ENCODE data around the gene CNP.
A peak's percentile ranks its signal among the peaks of the same experiment; 100 is the strongest.

Gene CNP

GRCh38 chr17:41942626-41943373 lies 23.8 kb upstream of the CNP start:
- DNase-seq: no peak

DNA sequence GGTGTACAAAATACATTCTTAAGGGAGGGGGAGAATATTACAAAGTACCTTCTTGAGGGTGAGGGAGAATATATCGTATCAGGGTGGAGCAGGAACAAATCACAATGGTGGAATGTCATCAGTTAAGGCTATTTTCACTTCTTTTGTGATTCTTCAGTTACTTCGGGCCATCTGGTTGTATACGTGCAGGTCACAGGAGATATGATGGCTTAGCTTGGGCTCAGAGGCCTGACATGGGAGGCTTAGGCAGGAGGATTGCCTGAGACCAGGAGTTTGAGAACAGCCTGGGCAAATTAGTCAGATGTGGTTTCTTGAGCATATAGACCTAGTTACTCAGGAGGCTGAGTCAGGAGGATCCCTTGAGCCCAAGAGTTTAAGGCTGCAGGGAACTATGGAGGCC lies 23.1 kb upstream of the CNP start:
- DNase-seq: no peak

- no peak for DNase-seq
Observed at GRCh38 chr17:41944943-41945342, 21.7 kb upstream of the CNP start.

DNA sequence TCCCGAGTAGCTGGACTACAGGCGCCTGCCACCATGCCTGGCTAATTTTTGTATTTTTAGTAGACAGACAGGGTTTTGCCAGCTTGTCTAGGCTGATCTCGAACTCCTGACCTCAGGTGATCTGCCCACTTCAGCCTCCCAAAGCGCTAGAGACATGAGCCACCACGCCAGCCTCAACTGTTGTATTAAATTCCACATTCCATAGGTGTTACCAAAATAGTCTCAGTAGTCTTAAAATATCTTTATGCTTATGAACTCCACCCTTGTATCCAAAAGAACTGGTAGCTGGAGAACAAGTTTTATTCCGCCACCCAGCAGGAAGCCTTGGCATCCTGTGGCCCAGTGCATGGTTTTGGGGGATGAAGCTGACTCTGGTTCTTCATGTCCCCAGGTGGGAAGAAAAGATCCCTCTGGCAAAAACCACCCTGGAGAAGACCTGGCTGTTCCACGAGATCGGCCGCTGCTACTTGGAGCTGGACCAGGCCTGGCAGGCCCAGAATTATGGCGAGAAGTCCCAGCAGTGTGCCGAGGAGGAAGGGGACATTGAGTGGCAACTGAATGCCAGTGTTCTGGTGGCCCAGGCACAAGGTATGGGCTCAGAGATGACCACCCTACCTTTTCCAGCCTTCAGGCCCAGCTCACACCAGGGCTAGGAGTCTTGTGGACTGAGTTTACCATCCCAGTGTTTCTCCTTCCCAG lies 17.7 kb upstream of the CNP start:
- DNase-seq: no peak

GRCh38 chr17:41956522-41956921 lies 10.1 kb upstream of the CNP start:
- DNase-seq: no peak

GRCh38 chr17:41957031-41957868 lies 9.3 kb upstream of the CNP start:
- DNase-seq: no peak

DNA sequence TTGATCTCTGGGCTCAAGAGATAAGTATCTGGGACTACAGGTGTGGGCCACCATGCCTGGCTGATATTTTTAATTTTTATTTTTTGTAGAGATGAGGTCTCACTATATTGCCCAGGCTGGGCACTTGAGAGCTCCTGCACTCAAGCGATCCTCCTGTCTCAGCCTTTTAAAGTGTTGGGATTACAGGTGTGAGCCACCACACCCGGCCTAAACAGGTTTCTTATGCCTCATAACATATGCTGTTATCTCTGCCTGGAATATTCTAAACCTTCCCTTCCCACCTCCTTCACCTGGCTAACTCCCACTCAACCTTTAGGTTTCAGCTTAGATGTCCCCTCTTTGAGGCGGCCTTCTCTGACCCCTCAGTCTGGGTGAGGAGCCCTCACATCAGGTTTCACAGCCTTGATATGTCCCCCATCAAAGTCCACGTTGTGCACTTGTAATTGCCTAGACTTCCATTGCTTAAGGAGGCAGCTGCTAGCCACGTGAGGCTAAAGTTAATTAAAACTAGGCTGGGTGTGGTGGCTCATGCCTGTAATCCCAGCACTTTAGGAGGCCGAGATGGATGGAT lies 8.6 kb upstream of the CNP start:
- no peak for DNase-seq

- no peak for DNase-seq
Observed at GRCh38 chr17:41959030-41959335, 7.6 kb upstream of the CNP start.

DNA sequence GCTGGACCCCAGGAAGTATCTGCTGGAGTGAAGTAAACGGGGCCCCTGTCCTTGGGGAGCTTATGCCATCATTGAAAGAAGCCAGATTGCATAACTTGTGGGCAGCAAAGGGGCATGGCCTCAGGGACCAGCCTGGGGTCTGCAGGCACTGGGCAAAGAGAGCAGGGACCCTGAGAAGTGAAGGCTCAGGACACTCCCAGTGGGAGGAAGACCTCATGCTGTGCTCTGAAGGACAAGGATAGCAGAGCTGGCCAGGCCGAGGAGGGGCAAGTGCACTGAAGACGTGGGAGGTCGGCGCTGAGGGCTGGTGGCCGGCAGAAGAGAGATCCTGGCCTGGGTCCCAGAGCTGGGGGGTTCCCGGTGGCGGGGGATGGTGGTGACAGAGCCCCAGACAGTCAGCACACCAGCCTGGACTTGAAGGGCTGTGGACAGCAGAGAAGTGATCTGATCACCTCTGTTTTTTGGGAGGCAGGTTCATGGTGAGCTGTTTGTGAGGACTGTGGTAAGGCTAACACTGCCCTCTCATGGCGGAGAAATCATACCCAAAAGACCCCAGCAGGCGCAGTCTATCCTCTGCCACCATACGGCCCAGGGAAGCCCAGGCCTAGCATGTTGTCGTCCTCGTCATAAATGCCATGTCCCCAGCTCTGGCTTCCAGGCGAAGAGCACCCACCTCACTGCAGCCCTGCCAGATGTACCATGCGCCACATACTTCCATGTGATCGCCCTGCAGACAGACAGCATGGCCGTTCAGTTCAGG lies 7.1 kb upstream of the CNP start:
- DNase-seq: no peak

DNA sequence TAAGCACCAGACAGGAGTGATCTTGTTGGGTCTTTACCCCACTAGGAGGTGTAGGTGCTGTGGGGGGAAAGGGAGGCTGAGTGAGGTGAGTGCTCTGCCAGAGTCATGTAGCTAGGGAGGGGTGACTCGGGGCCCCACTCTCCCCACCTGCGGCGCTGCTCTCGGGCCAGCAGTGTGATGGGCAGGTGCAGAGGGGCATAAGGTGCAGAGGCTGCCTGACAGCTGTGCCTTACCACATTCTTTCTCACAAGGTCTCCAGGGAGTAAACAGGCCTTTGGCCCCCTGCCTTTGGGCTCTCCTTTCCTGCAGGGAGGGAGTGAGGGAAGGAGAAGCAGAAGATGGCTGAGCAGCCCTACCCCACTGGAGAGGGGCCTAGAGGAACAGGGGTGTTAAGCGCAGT lies 4.5 kb upstream of the CNP start:
- no peak for DNase-seq

DNA sequence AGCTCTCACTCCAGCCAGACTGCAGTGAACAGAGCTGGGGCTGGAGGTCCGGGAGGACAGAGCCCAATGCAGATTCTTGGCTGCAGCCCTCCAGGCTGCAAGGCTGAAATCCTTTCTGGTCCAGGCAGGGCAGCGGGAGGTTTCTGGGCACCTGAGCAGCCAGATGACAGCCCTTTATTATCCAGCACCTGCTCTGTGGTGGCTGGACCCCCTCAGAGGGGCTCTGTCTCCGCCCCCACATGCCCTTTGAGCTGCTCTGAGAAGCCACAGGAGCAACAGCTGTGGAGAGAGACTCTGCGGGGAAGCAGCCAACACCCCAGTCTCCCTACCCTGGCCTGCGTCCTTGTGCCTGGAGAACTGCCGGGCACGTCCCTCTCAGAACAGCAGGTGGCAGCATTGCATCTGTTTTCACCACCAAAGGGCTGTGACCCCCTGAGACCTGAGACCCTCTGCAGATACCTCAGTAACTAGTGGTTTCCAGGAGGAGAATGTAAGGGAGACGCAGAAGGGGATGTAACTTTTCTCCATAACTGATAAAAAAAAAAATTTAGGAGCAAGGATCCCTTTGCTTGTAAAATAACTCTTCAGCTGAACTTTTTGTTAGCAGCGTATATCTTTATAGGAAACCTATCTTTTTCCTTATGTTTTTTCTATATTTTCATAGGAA lies 3.7 kb upstream of the CNP start:
- DNase-seq: peak; percentile 58

DNA sequence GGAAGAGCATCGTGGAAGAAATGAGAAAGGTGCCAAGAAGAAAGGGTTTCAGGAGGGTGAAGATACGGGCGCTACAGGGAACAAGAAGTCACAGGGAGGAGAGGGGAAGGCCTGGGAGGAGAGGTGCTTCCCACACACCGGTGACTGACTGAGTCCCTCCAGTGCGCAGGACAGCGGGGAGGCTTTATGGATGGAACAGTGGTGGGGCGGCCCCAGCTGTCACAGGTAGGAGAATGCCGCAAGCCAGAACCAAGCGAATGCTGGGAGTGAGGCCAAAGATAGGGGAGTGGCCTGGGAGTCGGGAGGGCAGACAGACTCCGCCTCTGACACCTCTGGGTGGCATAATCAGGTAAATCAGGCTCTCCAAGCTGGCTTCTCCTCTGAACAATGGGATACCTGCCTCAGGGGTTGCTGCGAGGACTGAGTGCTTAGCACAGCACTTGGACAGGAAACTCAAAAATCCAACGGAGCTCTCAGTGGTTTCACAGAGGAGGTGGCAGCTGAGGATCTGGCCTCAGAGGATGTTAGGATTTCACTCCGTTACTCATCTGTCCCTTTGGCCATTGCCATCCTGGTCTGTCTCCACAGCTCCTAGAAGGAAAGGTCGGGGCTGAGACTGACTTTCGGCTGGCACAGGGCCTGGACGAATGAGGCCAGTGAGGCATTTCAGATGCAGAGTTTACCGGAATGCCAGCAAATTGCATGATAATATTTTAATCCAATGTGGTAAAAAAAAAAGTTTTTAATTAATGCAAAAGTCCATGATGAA lies 717 bp upstream of the CNP start:
- peak; percentile 56 for DNase-seq

GRCh38 chr17:41967141-41967920 lies 736 bp downstream of the CNP start:
- DNase-seq: peak; percentile 40

DNA sequence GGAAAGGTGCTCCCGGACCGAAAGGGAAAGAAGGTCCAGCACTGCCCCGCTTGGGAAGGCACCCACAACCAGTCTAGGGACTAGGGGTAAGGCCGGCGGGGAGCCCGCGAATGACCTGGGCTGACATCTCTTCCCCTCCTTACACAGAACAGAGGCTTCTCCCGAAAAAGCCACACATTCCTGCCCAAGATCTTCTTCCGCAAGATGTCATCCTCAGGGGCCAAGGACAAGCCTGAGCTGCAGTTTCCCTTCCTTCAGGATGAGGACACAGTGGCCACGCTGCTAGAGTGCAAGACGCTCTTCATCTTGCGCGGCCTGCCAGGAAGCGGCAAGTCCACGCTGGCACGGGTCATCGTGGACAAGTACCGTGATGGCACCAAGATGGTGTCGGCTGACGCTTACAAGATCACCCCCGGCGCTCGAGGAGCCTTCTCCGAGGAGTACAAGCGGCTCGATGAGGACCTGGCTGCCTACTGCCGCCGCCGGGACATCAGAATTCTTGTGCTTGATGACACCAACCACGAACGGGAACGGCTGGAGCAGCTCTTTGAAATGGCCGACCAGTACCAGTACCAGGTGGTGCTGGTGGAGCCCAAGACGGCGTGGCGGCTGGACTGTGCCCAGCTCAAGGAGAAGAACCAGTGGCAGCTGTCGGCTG lies 1.5 kb downstream of the CNP start:
- no peak for DNase-seq

DNA sequence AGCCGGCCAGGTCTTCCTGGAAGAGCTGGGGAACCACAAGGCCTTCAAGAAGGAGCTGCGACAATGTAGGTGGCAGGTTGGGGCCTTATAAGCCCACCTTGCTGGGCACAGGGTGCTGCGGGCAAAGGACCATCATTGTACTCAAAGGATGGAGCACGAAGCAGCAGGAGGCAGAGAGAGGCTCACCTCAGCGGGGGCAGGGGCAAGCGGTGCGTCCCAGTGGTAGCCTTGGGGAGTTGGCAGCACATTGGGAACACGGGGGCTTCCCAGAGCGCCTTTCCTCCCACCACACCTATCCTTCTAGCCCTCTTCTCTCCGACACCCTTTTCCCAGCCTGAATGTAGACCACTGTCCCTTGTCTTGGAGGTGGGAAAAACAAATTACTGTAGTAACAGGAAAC lies 2.1 kb downstream of the CNP start:
- no peak for DNase-seq

GRCh38 chr17:41970901-41971331 lies 4.3 kb downstream of the CNP start:
- DNase-seq: no peak

DNA sequence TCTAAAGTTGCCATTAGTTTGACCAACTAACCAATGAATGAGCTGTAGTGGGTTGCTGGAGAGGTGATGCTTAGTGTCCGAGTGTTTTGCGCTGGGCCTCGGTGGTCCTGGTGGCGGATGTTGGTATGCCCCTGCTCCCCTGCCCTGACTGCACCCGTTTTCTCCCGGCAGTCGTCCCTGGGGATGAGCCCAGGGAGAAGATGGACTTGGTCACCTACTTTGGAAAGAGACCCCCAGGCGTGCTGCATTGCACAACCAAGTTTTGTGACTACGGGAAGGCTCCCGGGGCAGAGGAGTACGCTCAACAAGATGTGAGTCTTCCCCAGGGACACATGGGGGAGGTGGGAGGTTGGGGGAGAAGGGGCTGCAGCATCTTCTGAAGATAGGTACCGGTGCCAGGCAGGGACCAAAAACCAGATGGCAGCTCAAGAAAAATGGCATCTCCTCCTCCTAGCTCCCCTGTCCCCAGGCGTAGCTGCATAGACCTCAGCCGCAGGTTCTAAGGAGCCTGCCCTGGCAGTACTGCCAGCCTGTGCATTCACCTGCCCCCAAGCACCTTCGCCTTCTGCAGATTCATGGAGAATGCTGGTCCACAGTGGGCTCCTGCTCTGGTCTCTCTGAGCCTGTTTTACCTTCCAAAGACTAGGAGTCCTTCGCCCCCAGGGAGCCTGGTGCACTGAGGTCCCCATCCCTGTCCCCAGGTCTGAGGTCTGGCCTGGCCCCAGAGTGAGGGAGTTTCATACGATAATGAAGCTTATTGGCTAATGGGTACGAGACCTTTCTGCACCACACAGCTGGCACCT lies 5.3 kb downstream of the CNP start:
- no peak for DNase-seq

GRCh38 chr17:41972571-41973407 lies 6.2 kb downstream of the CNP start:
- no peak for DNase-seq
